WTC11 (cell line): ENCODE measurements around the gene TSHZ3. TPM values are rescaled to one million over a fixed set of nuclear protein-coding genes. Genes with fewer than 3 reads are reported as not detected.

Experiments
- ATAC-seq: fragments of 200-7000 bp; cut with Tn5 transposase; 2 replicates; pipeline ENCODE4 v1.10.0; 2021; ENCODE audit warnings: mild to moderate bottlenecking, moderate library complexity
- CTCF ChIA-PET: fragments of 300-600 bp; sonication (Branson Sonifier 250); formaldehyde crosslinking; loops from one replicate; lab custom pipeline; 2021; ENCODE audit warnings: antibody characterized with exemption; lab: Charles Lee
- POLR2A ChIA-PET: fragments of 350-600 bp; sonication (Branson Sonifier 250); formaldehyde crosslinking; loops from one replicate; lab custom pipeline; 2021; ENCODE audit warnings: antibody characterized with exemption; lab: Charles Lee
- DNase-seq: peaks from one replicate; pipeline ENCODE4 v3.0.0; 2021; ENCODE audit warnings: low spot score
- H3K27ac Mint-ChIP-seq: 2 replicates; pipeline ENCODE4 v1.8.0; 2021; ENCODE audit warnings: mixed read lengths
- H3K27me3 Mint-ChIP-seq: 2 replicates; pipeline ENCODE4 v1.8.0; 2021; ENCODE audit warnings: low read depth, mild to moderate bottlenecking, moderate library complexity, mixed read lengths
- H3K36me3 Mint-ChIP-seq: 2 replicates; pipeline ENCODE4 v1.8.0; 2021; ENCODE audit warnings: mixed read lengths
- H3K4me1 Mint-ChIP-seq: 2 replicates; pipeline ENCODE4 v1.8.0; 2022; ENCODE audit warnings: mixed read lengths
- H3K4me3 Mint-ChIP-seq: 2 replicates; pipeline ENCODE4 v1.8.0; 2021; ENCODE audit warnings: mild to moderate bottlenecking, moderate library complexity, mixed read lengths
- H3K9me3 Mint-ChIP-seq: 2 replicates; pipeline ENCODE4 v1.8.0; 2021; ENCODE audit warnings: mixed read lengths
- CBFB ChIP-seq: sonication (generic); formaldehyde crosslinking; IDR thresholded peaks from 2 replicates; pipeline ENCODE4 v1.8.1; 2022; ENCODE audit warnings: mild to moderate bottlenecking, low read depth, missing genetic modification reagents
- CREB1 ChIP-seq: sonication (generic); formaldehyde crosslinking; IDR thresholded peaks from 2 replicates; pipeline ENCODE4 v1.8.0; 2023; ENCODE audit warnings: mild to moderate bottlenecking, missing genetic modification reagents
- CREM ChIP-seq: sonication (generic); formaldehyde crosslinking; IDR thresholded peaks from 2 replicates; pipeline ENCODE4 v1.8.1; 2022; ENCODE audit warnings: mild to moderate bottlenecking, missing genetic modification reagents, moderate library complexity
- ELF4 ChIP-seq: sonication (generic); formaldehyde crosslinking; IDR thresholded peaks from 2 replicates; pipeline ENCODE4 v1.8.1; 2022; ENCODE audit warnings: low read depth, mild to moderate bottlenecking, moderate library complexity, missing genetic modification reagents
- FOXK1 ChIP-seq: sonication (generic); formaldehyde crosslinking; IDR thresholded peaks from 2 replicates; pipeline ENCODE4 v1.8.0; 2022; ENCODE audit warnings: mild to moderate bottlenecking, moderate library complexity, missing genetic modification reagents
- FOXP1 ChIP-seq: sonication (generic); formaldehyde crosslinking; IDR thresholded peaks from 2 replicates; pipeline ENCODE4 v1.8.0; 2022; ENCODE audit warnings: missing genetic modification reagents, mild to moderate bottlenecking, moderate library complexity, borderline replicate concordance
- HMGA2 ChIP-seq: fragments of 250-450 bp; sonication (Bioruptor Pico); IDR thresholded peaks from 2 replicates; pipeline ENCODE4 v1.4.0; 2021; ENCODE audit warnings: mild to moderate bottlenecking, moderate library complexity
- MYBL2 ChIP-seq: sonication (generic); formaldehyde crosslinking; IDR thresholded peaks from 2 replicates; pipeline ENCODE4 v1.8.1; 2023; ENCODE audit warnings: mild to moderate bottlenecking, moderate library complexity, missing genetic modification reagents
- SOX15 ChIP-seq: fragments of 250-450 bp; sonication (Bioruptor Pico); IDR thresholded peaks from 2 replicates; pipeline ENCODE4 v1.9.0; 2021; ENCODE audit warnings: mild to moderate bottlenecking
- TCF7 ChIP-seq: sonication (generic); formaldehyde crosslinking; IDR thresholded peaks from 2 replicates; pipeline ENCODE4 v1.8.0; 2022; ENCODE audit warnings: mild to moderate bottlenecking, low read depth, missing genetic modification reagents, moderate library complexity
- ZNF396 ChIP-seq: fragments of 250-450 bp; sonication (Bioruptor Pico); IDR thresholded peaks from 2 replicates; pipeline ENCODE4 v1.8.0; 2021; ENCODE audit warnings: mild to moderate bottlenecking, moderate library complexity, borderline replicate concordance
- ZNF416 ChIP-seq: fragments of 250-450 bp; sonication (Bioruptor Pico); IDR thresholded peaks from 2 replicates; pipeline ENCODE4 v1.9.0; 2021; ENCODE audit warnings: mild to moderate bottlenecking, inconsistent platforms
- total RNA-seq: library from RNA; stranded (reverse); gene quantifications from 3 replicates; pipeline ENCODE4 v1.2.3, GENCODE V29; 2021
- TF ChIP-seq, protein P1 (sequence below): sonication (generic); formaldehyde crosslinking; IDR thresholded peaks from 2 replicates; pipeline ENCODE4 v1.8.1; 2023; ENCODE audit warnings: mild to moderate bottlenecking, missing genetic modification reagents, borderline replicate concordance
- TF ChIP-seq, protein P2 (sequence below): fragments of 250-450 bp; sonication (Bioruptor Pico); IDR thresholded peaks from 2 replicates; pipeline ENCODE4 v1.9.0; 2021; ENCODE audit warnings: mild to moderate bottlenecking, borderline replicate concordance
- TF ChIP-seq, protein P3 (sequence below): sonication (generic); formaldehyde crosslinking; IDR thresholded peaks from 2 replicates; pipeline ENCODE4 v1.8.1; 2022; ENCODE audit warnings: missing genetic modification reagents, borderline replicate concordance
- TF ChIP-seq, protein P4 (sequence below): sonication (generic); formaldehyde crosslinking; IDR thresholded peaks from 2 replicates; pipeline ENCODE4 v1.8.0; 2023; ENCODE audit warnings: missing genetic modification reagents

Gene TSHZ3
- total RNA-seq, 1 experiment from 2014 or later, result 21.4 TPM

DNA sequence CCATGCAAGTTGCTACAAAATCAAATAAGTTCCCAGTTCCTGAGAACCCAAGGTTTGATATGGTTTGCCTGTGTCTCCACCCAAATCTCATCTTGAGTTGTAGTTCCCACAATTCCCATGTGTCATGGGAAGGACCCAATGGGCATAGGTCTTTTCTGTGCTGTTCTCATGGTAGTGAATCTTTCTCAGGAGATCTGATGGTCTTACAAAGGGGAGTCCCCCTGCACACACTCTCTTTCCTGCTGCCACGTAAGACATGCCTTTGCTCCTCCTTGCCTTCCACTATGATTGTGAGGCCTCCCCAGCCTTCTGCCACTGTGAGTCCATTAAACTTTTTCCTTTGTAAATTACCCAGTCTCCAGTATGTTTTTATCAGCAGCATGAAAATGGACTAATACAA lies 28.5 kb upstream of the TSHZ3 start (continued):
- TF ChIP-seq, protein P1, sequence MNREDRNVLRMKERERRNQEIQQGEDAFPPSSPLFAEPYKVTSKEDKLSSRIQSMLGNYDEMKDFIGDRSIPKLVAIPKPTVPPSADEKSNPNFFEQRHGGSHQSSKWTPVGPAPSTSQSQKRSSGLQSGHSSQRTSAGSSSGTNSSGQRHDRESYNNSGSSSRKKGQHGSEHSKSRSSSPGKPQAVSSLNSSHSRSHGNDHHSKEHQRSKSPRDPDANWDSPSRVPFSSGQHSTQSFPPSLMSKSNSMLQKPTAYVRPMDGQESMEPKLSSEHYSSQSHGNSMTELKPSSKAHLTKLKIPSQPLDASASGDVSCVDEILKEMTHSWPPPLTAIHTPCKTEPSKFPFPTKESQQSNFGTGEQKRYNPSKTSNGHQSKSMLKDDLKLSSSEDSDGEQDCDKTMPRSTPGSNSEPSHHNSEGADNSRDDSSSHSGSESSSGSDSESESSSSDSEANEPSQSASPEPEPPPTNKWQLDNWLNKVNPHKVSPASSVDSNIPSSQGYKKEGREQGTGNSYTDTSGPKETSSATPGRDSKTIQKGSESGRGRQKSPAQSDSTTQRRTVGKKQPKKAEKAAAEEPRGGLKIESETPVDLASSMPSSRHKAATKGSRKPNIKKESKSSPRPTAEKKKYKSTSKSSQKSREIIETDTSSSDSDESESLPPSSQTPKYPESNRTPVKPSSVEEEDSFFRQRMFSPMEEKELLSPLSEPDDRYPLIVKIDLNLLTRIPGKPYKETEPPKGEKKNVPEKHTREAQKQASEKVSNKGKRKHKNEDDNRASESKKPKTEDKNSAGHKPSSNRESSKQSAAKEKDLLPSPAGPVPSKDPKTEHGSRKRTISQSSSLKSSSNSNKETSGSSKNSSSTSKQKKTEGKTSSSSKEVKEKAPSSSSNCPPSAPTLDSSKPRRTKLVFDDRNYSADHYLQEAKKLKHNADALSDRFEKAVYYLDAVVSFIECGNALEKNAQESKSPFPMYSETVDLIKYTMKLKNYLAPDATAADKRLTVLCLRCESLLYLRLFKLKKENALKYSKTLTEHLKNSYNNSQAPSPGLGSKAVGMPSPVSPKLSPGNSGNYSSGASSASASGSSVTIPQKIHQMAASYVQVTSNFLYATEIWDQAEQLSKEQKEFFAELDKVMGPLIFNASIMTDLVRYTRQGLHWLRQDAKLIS (CRISPR knock-in tag), result no peak
- no peak for TF ChIP-seq TCF7
- TF ChIP-seq ELF4 (CRISPR knock-in tag), result no peak
- no peak for TF ChIP-seq ZNF396 (CRISPR knock-in tag)
- TF ChIP-seq MYBL2 (CRISPR knock-in tag), result no peak
- TF ChIP-seq CBFB (CRISPR knock-in tag), result no peak
- TF ChIP-seq CREB1 (CRISPR knock-in tag), result no peak
- TF ChIP-seq FOXP1 (CRISPR knock-in tag), result no peak
- no peak for TF ChIP-seq FOXK1 (CRISPR knock-in tag)
- TF ChIP-seq SOX15, result no peak
- no peak for TF ChIP-seq CREM (CRISPR knock-in tag)

DNA sequence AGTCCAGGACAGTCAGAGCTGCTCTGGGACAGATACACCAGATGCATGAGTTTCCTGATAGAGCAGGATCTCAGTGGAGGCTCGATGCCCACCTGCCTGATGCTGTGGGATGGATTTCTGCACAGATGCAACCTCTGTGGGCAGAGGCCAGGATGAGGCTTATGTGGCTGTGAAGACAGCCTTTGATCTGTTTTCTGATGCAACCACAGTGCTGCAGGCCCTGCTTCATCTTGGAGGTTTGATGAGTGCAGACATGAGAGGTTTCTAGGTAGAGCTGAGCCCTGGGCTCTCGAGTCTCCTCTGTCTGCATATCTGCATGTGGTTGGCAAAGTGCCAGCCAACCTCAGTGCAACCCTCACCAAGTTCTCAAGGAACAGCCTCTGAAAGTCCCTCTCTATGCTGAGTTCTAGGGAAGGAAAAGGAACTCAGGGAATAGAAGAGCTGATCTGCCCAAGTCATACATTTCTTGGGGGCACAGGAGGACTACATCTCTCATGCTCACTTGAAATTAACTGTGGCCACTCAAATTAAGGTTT lies 23.1 kb upstream of the TSHZ3 start:
- Mint-ChIP-seq H3K27ac (no peak overlapping the region), H3K36me3 (peaks cover 51% of the 10 kb centered on the region)
- ATAC-seq, result no peak
- TF ChIP-seq, protein P2, sequence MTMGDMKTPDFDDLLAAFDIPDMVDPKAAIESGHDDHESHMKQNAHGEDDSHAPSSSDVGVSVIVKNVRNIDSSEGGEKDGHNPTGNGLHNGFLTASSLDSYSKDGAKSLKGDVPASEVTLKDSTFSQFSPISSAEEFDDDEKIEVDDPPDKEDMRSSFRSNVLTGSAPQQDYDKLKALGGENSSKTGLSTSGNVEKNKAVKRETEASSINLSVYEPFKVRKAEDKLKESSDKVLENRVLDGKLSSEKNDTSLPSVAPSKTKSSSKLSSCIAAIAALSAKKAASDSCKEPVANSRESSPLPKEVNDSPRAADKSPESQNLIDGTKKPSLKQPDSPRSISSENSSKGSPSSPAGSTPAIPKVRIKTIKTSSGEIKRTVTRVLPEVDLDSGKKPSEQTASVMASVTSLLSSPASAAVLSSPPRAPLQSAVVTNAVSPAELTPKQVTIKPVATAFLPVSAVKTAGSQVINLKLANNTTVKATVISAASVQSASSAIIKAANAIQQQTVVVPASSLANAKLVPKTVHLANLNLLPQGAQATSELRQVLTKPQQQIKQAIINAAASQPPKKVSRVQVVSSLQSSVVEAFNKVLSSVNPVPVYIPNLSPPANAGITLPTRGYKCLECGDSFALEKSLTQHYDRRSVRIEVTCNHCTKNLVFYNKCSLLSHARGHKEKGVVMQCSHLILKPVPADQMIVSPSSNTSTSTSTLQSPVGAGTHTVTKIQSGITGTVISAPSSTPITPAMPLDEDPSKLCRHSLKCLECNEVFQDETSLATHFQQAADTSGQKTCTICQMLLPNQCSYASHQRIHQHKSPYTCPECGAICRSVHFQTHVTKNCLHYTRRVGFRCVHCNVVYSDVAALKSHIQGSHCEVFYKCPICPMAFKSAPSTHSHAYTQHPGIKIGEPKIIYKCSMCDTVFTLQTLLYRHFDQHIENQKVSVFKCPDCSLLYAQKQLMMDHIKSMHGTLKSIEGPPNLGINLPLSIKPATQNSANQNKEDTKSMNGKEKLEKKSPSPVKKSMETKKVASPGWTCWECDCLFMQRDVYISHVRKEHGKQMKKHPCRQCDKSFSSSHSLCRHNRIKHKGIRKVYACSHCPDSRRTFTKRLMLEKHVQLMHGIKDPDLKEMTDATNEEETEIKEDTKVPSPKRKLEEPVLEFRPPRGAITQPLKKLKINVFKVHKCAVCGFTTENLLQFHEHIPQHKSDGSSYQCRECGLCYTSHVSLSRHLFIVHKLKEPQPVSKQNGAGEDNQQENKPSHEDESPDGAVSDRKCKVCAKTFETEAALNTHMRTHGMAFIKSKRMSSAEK (CRISPR knock-in tag), result no peak
- no peak for TF ChIP-seq HMGA2
- TF ChIP-seq, protein P3, sequence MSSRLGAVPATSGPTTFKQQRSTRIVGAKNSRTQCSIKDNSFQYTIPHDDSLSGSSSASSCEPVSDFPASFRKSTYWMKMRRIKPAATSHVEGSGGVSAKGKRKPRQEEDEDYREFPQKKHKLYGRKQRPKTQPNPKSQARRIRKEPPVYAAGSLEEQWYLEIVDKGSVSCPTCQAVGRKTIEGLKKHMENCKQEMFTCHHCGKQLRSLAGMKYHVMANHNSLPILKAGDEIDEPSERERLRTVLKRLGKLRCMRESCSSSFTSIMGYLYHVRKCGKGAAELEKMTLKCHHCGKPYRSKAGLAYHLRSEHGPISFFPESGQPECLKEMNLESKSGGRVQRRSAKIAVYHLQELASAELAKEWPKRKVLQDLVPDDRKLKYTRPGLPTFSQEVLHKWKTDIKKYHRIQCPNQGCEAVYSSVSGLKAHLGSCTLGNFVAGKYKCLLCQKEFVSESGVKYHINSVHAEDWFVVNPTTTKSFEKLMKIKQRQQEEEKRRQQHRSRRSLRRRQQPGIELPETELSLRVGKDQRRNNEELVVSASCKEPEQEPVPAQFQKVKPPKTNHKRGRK (CRISPR knock-in tag), result no peak
- TF ChIP-seq, protein P4, sequence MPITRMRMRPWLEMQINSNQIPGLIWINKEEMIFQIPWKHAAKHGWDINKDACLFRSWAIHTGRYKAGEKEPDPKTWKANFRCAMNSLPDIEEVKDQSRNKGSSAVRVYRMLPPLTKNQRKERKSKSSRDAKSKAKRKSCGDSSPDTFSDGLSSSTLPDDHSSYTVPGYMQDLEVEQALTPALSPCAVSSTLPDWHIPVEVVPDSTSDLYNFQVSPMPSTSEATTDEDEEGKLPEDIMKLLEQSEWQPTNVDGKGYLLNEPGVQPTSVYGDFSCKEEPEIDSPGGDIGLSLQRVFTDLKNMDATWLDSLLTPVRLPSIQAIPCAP (CRISPR knock-in tag), result no peak
- no peak for TF ChIP-seq ZNF416
- TF ChIP-seq, all 79 proteins: peak for 0
- Mint-ChIP-seq H3K4me3 (no peak overlapping the region), H3K27me3 (0 out of 2 replicates have a peak, but pooled peaks cover 3% of the 10 kb centered on the region), H3K4me1 (no peaks in the 10 kb centered on the region), H3K9me3 (peaks cover 25% of the 10 kb centered on the region)
- no peak for DNase-seq
- ChIA-PET CTCF (interaction anchor here (0.6 to 1.5 kb wide), 2 partner anchors 18 to 47 kb away, joined by 3 read pairs; no protein-coding TSS in a partner anchor), POLR2A (no interaction called here)
